Spleen (tissue), 7 donors: ENCODE data around the gene DIO1.

ENCODE experiments used
- CTCF ChIP-seq, 11 experiments: fragments of 200-600 bp in 7 of 11; fragments of 450-650 bp in 4 of 11; sonication (generic) in 4 of 11; IDR thresholded peaks in 8 of 11; conservative IDR thresholded peaks in 3 of 11; 1 replicate in 7 of 11; 2 replicates in 4 of 11; pipeline versions ENCODE4 v1.4.0 to v1.8.0; 2016 to 2021; ENCODE audit warnings: antibody characterized with exemption in 11 of 11, inconsistent platforms in 4 of 11, mild to moderate bottlenecking in 1 of 11
- POLR2AphosphoS5 ChIP-seq, 3 donors: sonication (generic); formaldehyde crosslinking; IDR thresholded peaks; one replicate each; pipeline ENCODE4 v1.5.1; 2017; ENCODE audit warnings: antibody characterized with exemption in 3 of 3
- donor health status: DM: no; HTN: no; CAD: no; lungs with moderate emphysema.
- donor health status: DM: no; HTN: no; CAD: no.
- donor health status: DM: no; HTN: no; CAD: no.

DNA sequence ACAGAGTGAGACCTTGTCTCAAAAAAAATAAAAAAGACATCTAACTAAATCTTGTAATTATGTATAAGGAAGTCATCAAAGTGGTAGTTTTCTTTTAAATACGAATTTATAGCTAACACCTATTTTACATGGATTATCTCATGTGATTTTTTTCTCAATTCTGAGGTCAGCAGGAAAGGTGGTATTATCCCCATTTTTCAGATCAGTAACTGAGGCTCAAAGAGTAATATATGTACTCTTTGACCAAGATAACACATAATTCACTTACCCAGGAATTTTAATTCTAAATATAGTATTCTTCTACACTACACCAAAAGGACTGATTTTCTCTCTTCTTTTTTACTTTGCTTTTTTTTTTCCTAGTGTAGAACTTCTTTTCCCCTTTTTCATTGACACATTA is 42.4 kb downstream of the DIO1 start:
- no peak for TF ChIP-seq CTCF (IDR thresholded peaks at IDR 0.05 in 8 of 11, conservative IDR thresholded peaks at IDR 0.05 in 3 of 11)
- TF ChIP-seq POLR2AphosphoS5 (IDR thresholded peaks at IDR 0.05) = no peak
